Stomach smooth muscle (tissue), 2 donors: ENCODE measurements around the gene MEGF6.

Experiments
- H3K27ac ChIP-seq: one replicate; pipeline ENCODE4 v1.7.0; 2013; ENCODE audit warnings: mild to moderate bottlenecking, low read length, inconsistent platforms
- H3K27me3 ChIP-seq, 2 donors: one replicate each; pipeline ENCODE4 v1.7.0; 2013; ENCODE audit warnings: low read length in 2 of 2; ENCODE audit not compliant: insufficient read depth in 2 of 2, control insufficient read depth in 1 of 2
- H3K36me3 ChIP-seq, 2 donors: one replicate each; pipeline ENCODE4 v1.7.0; 2013; ENCODE audit warnings: low read length in 2 of 2; ENCODE audit not compliant: control insufficient read depth in 2 of 2, insufficient read depth in 2 of 2
- H3K4me1 ChIP-seq: one replicate; pipeline ENCODE4 v1.7.0; 2013; ENCODE audit warnings: low read length; ENCODE audit not compliant: control insufficient read depth, insufficient read depth
- H3K4me3 ChIP-seq, 2 donors: one replicate each; pipeline ENCODE4 v1.7.0; 2013; ENCODE audit warnings: low read length in 2 of 2
- H3K9ac ChIP-seq, 2 donors: one replicate each; pipeline ENCODE4 v1.7.0; 2013; ENCODE audit warnings: low read length in 2 of 2, mild to moderate bottlenecking in 1 of 2
- H3K9me3 ChIP-seq, 2 donors: one replicate each; pipeline ENCODE4 v1.7.0; 2013; ENCODE audit warnings: low read length in 2 of 2; ENCODE audit not compliant: control insufficient read depth in 2 of 2
- donor health status: healthy.
- donor health status: Pancreatic carcinoma.

The MEGF6 gene

DNA sequence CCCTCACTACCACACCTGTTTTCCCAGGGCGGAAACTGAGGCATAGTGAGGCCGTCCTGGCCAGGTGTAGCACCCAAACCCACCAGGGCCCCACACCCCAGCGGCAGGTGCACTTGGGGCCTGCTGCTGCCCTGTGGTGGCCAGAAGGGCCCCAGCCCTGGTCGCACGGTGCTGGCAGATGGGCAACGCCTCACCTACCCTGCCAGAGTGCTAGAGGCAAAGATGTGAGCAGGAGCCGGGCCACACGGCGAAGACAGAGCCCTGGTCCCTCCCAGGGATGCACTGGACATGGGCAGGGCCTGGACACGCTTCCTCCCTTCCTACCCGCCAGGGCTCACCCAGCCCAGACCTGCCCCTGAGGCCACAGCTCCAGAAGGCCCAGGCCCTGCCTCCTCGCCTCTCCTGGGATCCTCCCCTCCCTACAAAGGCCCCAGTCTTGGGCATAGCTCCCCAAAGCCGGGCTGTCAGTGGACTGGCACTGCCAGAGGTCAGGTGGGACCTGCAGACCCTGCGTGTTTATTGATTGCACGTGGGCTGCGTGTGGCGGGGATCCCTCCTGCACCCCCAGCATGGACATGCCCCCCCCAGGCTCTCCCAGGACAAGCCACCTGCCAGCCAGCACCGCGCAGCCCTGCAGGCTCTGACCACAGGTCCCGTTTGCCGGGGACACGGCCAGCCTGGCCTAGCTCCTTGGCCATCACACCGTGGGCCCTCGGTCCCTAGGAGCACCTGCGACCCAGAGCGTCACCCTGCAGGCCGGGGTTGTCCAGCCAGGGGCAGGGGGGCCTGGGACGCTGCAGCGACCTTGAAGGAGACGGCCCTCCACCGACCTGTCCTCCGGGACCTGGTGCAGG is 44.1 kb downstream of the MEGF6 start:
- H3K9ac ChIP-seq, result no peak overlapping the region
- no peaks in the 10 kb centered on the region for H3K36me3 ChIP-seq
- H3K27ac ChIP-seq, result no peak overlapping the region
- H3K9me3 ChIP-seq, result no peaks in the 10 kb centered on the region
- no peak overlapping the region for H3K4me3 ChIP-seq
- no peaks in the 10 kb centered on the region for H3K4me1 ChIP-seq
- H3K27me3 ChIP-seq, result no peaks in the 10 kb centered on the region

- Histone ChIP-seq H3K4me1 (peaks cover under 1% of the 10 kb centered on the region), H3K27me3 (no peaks in the 10 kb centered on the region), H3K9me3 (no peaks in the 10 kb centered on the region), H3K27ac (no peak overlapping the region), H3K4me3 (no peak overlapping the region), H3K9ac (no peak overlapping the region), H3K36me3 (no peaks in the 10 kb centered on the region)
Observed at GRCh38 chr1:3566003-3566885, 45.1 kb downstream of the MEGF6 start.

DNA sequence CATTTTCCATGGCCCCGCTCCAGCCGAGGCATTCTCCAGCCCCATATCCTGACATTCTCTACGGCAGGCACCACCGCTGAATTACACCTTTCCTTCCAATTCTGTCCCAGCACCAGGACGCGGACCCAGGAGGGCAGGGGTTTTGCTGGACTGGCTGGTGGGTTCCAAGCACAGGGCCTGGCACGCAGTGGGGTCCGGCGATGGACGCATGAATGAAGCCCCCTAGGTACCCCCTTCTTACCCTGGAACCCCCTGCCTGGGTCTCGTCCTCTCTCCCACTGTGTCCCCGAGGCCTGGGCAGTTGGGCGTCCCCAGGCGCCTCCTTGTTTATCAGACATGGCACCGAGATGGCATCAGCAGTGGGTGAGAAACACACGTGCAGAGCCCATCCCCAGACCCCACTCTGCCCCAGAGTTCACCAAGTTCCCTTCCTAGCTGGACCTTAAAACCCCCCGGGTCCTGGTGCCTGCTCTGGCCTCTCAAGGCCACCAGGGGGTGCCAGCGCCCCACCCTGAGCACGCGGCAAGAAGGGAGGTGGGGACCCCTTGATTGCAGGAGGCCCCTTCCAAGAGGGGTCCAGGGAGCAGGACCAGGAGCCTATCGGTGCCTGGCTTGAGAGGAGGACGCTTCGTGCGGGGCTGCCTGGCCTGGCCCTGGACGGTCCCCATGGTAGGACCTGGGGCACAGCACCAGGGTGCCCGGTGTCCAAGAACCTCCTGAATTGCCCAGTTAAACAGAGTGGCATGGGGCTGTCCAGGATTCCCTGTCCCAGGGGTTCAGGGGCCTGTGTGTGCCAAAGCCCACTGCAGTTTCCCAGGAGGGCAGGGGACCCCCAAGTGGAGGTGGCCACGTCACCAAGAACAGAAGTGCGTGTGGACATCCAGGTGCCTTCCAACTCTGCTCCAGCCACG is 46.1 kb downstream of the MEGF6 start:
- no peaks in the 10 kb centered on the region for H3K36me3 ChIP-seq
- H3K9me3 ChIP-seq, result no peaks in the 10 kb centered on the region
- H3K27ac ChIP-seq, result no peak overlapping the region
- no peaks in the 10 kb centered on the region for H3K27me3 ChIP-seq
- H3K4me3 ChIP-seq, result no peak overlapping the region
- H3K4me1 ChIP-seq, result peaks cover 8% of the 10 kb centered on the region
- H3K9ac ChIP-seq, result no peak overlapping the region

GRCh38 chr1:3563610-3564009 is 47.7 kb downstream of the MEGF6 start:
- no peak overlapping the region for H3K27ac ChIP-seq
- H3K4me3 ChIP-seq, result no peak overlapping the region
- H3K36me3 ChIP-seq, result no peaks in the 10 kb centered on the region
- no peak overlapping the region for H3K9ac ChIP-seq
- peaks cover 0 to under 1% of the 10 kb centered on the region in 2 donors for H3K9me3 ChIP-seq
- H3K27me3 ChIP-seq, result no peaks in the 10 kb centered on the region
- peaks cover 8% of the 10 kb centered on the region for H3K4me1 ChIP-seq

DNA sequence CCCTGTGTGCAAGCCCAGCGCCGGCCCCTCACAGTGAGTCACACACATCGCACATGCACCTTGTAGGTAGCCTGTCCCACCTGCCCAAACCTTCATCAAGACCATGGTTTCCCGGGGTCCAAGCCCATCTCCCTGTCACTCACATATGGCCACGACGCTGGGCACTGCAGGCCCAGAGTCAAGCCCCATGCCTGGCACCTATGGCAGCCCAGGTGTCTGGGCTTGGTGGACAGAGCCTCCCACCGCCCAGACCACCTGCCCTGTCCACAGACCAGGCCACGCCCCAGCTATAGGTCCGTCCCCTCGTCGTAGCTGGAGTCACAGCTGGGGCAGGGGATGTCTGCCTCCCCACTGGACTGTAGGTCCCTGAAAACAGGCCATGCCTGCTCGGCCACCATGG is 48.2 kb downstream of the MEGF6 start:
- peaks cover 0 to 5% of the 10 kb centered on the region in 2 donors for H3K9me3 ChIP-seq
- H3K36me3 ChIP-seq, result no peaks in the 10 kb centered on the region
- no peak overlapping the region for H3K9ac ChIP-seq
- H3K27ac ChIP-seq, result no peak overlapping the region
- H3K4me3 ChIP-seq, result no peak overlapping the region
- H3K4me1 ChIP-seq, result peaks cover 8% of the 10 kb centered on the region
- H3K27me3 ChIP-seq, result no peaks in the 10 kb centered on the region

- H3K9ac ChIP-seq, result no peak overlapping the region
- peaks cover 8% of the 10 kb centered on the region for H3K4me1 ChIP-seq
- no peak overlapping the region for H3K4me3 ChIP-seq
- no peaks in the 10 kb centered on the region for H3K27me3 ChIP-seq
- H3K27ac ChIP-seq, result no peak overlapping the region
- peaks cover 0 to 5% of the 10 kb centered on the region in 2 donors for H3K9me3 ChIP-seq
- H3K36me3 ChIP-seq, result no peaks in the 10 kb centered on the region
Observed at GRCh38 chr1:3562712-3563111, 48.6 kb downstream of the MEGF6 start.

DNA sequence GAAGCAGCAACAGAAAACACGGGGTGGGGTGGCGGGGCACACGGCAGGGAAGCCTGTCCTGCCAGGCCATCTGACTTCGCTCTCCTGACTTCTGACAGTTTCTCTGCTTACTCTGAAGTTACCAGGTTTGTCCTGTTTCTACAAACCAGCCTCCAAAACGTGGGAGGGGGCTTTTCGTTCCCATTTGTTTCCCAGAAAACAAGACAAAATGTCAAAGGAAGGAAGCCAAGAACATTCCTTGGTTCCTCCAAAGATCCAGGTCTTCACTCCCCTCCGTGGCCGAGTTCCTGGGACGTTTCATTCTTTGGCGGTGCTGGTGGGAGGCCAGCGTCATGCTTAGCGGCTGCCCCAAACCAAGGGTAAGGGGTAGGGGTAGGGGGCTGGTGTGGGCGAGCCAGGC is 49.6 kb downstream of the MEGF6 start:
- Histone ChIP-seq H3K9me3 (peaks cover 0 to 5% of the 10 kb centered on the region in 2 donors), H3K4me1 (peaks cover 8% of the 10 kb centered on the region), H3K36me3 (no peaks in the 10 kb centered on the region), H3K27ac (no peak overlapping the region), H3K9ac (no peak overlapping the region), H3K4me3 (no peak overlapping the region), H3K27me3 (no peaks in the 10 kb centered on the region)

GRCh38 chr1:3560981-3561380 is 50.3 kb downstream of the MEGF6 start:
- peaks cover 0 to 5% of the 10 kb centered on the region in 2 donors for H3K9me3 ChIP-seq
- no peak overlapping the region for H3K27ac ChIP-seq
- no peaks in the 10 kb centered on the region for H3K27me3 ChIP-seq
- peaks cover 8% of the 10 kb centered on the region for H3K4me1 ChIP-seq
- no peak overlapping the region for H3K9ac ChIP-seq
- H3K36me3 ChIP-seq, result no peaks in the 10 kb centered on the region
- no peak overlapping the region for H3K4me3 ChIP-seq

DNA sequence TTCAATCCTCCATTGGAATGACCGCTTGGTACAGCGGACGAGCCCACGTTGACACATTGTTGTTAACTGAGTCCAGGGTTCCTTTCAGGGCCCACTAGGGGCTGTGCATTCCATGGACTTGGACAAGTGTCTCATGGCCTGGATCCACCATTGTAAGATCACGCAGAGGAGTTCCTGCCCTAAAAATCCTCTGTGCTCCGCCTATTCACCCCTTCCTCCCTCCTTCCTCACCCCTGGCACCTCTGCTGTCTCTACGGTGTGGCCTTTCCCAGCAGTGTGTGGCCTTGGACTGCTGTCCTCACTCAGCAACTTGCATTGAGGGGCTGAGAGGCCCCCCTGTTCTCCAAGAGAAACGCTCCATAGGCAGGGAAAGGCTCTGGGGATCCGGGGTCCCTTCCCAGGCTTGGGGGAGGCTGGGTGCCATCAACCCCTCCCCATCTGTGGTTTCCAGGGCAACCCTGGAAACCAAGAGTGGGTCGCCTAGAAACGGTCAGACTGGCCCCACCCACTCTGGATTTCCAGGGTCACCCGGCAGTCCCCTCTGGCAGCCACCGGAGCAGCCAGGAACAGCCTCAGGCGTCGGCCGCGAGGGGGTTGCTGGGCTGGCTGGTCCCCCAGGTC is 50.9 kb downstream of the MEGF6 start:
- Histone ChIP-seq H3K4me1 (peaks cover 8% of the 10 kb centered on the region), H3K27ac (no peak overlapping the region), H3K9me3 (peaks cover 0 to 5% of the 10 kb centered on the region in 2 donors), H3K36me3 (no peaks in the 10 kb centered on the region), H3K4me3 (no peak overlapping the region), H3K9ac (no peak overlapping the region), H3K27me3 (no peaks in the 10 kb centered on the region)
